ENCODE results near the gene GHSR. TPM values are rescaled to one million over a fixed set of nuclear protein-coding genes. Genes with fewer than 3 reads are reported as not detected.
"Not testable (repeated sequence)": the region's sequence is repeated elsewhere in the genome, so short reads cannot be mapped to it uniquely, and the experiment has no call there.

Gene GHSR, protein sequence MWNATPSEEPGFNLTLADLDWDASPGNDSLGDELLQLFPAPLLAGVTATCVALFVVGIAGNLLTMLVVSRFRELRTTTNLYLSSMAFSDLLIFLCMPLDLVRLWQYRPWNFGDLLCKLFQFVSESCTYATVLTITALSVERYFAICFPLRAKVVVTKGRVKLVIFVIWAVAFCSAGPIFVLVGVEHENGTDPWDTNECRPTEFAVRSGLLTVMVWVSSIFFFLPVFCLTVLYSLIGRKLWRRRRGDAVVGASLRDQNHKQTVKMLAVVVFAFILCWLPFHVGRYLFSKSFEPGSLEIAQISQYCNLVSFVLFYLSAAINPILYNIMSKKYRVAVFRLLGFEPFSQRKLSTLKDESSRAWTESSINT
- not detected for total RNA-seq
- long read RNA-seq: 0 reads

DNA sequence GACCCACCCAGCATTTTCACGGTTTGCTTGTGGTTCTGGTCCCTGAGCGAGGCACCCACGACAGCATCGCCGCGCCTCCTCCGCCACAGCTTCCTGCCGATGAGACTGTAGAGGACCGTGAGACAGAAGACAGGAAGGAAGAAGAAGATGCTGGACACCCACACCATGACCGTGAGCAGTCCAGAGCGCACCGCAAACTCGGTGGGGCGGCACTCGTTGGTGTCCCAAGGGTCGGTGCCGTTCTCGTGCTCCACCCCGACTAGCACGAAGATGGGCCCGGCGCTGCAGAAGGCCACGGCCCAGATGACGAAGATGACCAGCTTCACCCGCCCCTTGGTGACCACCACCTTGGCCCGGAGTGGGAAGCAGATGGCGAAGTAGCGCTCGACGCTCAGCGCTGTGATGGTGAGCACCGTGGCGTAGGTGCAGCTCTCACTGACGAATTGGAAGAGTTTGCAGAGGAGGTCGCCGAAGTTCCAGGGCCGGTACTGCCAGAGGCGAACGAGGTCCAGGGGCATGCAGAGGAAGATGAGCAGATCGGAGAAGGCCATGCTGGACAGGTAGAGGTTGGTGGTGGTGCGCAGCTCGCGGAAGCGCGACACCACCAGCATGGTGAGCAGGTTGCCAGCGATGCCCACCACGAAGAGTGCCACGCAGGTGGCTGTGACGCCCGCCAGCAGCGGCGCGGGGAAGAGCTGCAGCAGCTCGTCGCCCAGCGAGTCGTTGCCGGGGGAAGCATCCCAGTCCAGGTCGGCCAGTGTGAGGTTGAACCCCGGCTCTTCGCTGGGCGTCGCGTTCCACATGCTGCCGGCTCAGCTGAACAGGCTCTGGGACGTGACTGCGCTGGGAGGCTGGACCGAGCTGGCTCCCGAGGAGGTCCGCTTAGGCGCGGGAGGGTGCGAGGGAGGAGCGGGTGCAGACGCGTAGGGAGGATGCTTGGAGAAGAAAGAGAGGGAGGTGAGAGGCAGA, at the start of gene GHSR:
TSS of gene GHSR (minus strand) at position 846 of the 969 bp plus-strand sequence. CDS start at position 803, 43 bp downstream.
- peak; percentile 16 to 35 for ATAC-seq
- Histone ChIP-seq H3K9me3 (no peaks in the 10 kb centered on the region), H3K4me1 (peaks cover 10% of the 10 kb centered on the region), H3K4me3 (no peak within 1 kb of the TSS), H3K27ac (no peak within 1 kb of the TSS), H3K27me3 (ENCODE audit: low read depth) (peaks cover 56% of the 10 kb centered on the region), H3K36me3 (no peaks in the 10 kb centered on the region)
- intact Hi-C loops (cut with DNase I): no loop called here
- DNase-seq: no peak
- TF ChIP-seq, protein P1, sequence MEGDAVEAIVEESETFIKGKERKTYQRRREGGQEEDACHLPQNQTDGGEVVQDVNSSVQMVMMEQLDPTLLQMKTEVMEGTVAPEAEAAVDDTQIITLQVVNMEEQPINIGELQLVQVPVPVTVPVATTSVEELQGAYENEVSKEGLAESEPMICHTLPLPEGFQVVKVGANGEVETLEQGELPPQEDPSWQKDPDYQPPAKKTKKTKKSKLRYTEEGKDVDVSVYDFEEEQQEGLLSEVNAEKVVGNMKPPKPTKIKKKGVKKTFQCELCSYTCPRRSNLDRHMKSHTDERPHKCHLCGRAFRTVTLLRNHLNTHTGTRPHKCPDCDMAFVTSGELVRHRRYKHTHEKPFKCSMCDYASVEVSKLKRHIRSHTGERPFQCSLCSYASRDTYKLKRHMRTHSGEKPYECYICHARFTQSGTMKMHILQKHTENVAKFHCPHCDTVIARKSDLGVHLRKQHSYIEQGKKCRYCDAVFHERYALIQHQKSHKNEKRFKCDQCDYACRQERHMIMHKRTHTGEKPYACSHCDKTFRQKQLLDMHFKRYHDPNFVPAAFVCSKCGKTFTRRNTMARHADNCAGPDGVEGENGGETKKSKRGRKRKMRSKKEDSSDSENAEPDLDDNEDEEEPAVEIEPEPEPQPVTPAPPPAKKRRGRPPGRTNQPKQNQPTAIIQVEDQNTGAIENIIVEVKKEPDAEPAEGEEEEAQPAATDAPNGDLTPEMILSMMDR (IDR thresholded peaks at IDR 0.05): no peak

DNA sequence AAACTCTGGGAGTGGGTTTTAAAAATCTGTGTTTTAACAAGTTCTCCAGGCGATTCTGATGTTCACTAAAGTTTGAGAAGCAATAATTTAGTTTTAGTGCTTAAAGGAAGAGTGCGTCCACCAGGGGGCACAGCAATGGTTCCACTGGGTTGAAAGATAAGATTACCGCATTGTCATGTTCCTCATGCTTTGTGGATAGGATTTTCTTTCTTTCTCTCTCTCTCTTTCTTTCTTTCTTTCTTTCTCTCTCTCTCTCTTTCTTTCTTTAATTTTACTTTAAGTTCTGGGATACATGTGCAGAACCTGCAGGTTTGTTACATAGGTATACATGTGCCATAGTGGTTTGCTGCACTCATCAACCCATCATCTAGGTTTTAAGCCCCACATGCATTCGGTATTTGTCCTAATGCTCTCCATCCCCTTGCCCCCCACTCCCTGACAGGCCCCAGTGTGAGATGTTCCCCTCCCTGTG, 42.0 kb upstream of the GHSR start:
- ATAC-seq: peak; percentile 78 to 79

DNA sequence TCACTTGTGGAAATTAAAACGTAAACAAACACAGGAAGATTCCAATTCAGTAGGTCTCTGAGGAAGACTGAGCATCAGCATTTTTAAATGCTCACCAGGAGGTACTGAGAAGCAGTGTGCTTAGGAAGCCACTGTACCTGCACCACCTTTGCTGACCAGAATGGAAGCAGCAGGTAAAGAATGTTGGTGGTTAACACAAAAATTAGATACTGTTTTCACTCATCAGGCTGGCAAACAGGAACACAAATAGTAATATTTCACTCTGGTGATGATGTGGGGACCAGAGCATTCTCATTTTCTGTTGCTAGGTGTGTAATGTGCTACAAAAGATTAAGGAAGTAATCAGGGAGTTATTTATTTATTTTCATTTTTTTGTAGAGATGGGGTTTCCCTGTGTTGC, 29.9 kb upstream of the GHSR start:
- no peak for DNase-seq
- intact Hi-C loops (cut with DNase I): no loop called here
- Histone ChIP-seq H3K4me1 (no peaks in the 10 kb centered on the region), H3K27me3 (ENCODE audit: low read depth) (no peaks in the 10 kb centered on the region), H3K27ac (no peak overlapping the region), H3K36me3 (no peaks in the 10 kb centered on the region), H3K9me3 (no peaks in the 10 kb centered on the region), H3K4me3 (no peak overlapping the region)
- no peak for ATAC-seq
- TF ChIP-seq, protein P1 (IDR thresholded peaks at IDR 0.05): no peak

More for the DNA sequence above, 42.0 kb upstream of the GHSR start:
- TF ChIP-seq, protein P1 (IDR thresholded peaks at IDR 0.05): peak; percentile 76
- H3K4me1 ChIP-seq; H3K27ac ChIP-seq; H3K27me3 ChIP-seq (ENCODE audit: low read depth); H3K9me3 ChIP-seq; H3K4me3 ChIP-seq; intact Hi-C loops (cut with DNase I); H3K36me3 ChIP-seq: not testable (repeated sequence)
- peak; percentile 84 for DNase-seq

DNA sequence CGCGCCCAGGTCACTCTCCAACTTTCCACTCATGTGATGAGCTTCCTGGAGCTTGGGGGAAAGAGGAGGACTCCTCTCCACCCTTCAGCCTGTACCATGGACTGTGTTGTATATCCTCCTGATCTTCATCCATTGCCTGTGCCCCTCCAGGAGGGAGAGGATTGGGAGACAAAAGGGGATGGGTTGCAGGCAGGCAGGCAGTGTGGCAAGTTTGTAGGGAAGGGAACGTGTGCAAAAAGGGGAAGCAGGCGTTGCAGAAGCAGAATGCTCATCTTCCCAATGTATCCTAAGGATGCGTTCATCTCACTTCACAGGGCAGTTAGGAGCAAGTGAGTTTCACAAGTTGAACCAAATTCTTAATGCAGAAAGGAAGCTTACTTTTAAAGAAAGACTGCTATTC, 28.1 kb upstream of the GHSR start:
- H3K4me3 ChIP-seq: peak overlapping the region; percentile 55
- ATAC-seq: peak; percentile 26 to 50
- no peak overlapping the region for H3K27ac ChIP-seq

GRCh38 chr3:172475703-172476102, 27.4 kb upstream of the GHSR start:
- Histone ChIP-seq H3K4me1 (no peaks in the 10 kb centered on the region), H3K27ac (no peak overlapping the region), H3K27me3 (ENCODE audit: low read depth) (no peaks in the 10 kb centered on the region), H3K9me3 (peaks cover 5% of the 10 kb centered on the region), H3K4me3 (no peak overlapping the region), H3K36me3 (no peaks in the 10 kb centered on the region)
- intact Hi-C loops (cut with DNase I): no loop called here
- TF ChIP-seq, protein P1 (IDR thresholded peaks at IDR 0.05): no peak
- no peak for ATAC-seq
- no peak for DNase-seq

More for the DNA sequence above, 28.1 kb upstream of the GHSR start:
- TF ChIP-seq, protein P1 (IDR thresholded peaks at IDR 0.05): no peak
- intact Hi-C loops (cut with DNase I): no loop called here
- Histone ChIP-seq H3K4me1 (no peaks in the 10 kb centered on the region), H3K36me3 (no peaks in the 10 kb centered on the region), H3K9me3 (peaks cover 5% of the 10 kb centered on the region), H3K27me3 (ENCODE audit: low read depth) (no peaks in the 10 kb centered on the region)
- no peak for DNase-seq
